ENCODE results near the gene KRTAP4-2. TPM values are rescaled to one million over a fixed set of nuclear protein-coding genes. Genes with fewer than 3 reads are reported as not detected.
"Not testable (repeated sequence)": the region's sequence is repeated elsewhere in the genome, so short reads cannot be mapped to it uniquely, and the experiment has no call there.

The KRTAP4-2 gene
- not detected for total RNA-seq
- polyA plus RNA-seq = not detected
- long read RNA-seq, donor 1 = 0 reads
- long read RNA-seq, donor 2 = 0 reads
- long read RNA-seq, donor 3 = 0 reads

DNA sequence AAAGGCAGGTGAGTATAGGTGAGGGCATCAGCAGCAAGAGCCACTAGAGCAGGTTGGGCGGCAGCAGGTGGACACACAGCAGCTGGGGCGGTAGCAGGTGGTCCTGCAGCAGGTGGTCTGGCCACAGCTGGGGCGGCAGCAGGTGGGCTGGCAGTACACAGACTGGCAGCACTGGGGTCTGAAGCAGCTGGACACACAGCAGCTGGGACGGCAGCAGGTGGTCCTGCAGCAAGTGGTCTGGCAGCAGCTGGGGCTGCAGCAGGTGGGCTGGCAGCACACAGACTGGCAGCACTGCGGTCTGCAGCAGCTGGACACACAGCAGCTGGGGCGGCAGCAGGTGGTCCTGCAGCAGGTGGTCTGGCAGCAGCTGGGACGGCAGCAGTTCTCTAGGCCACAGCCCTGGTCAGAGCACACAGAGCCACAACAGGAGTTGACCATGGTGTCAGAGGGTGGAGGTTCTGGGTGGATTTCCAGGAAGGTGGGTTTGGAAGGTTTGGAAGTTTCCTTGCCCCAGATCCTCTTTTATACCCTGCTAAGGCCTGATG lies at the start of gene KRTAP4-2:
Gene KRTAP4-2 (minus strand): TSS at position 495 of the 545 bp plus-strand sequence. CDS start 57 bp downstream, at position 438.
- Histone ChIP-seq H3K9me3 (no peaks in the 10 kb centered on the region), H3K4me1 (no peaks in the 10 kb centered on the region), H3K27me3 (peaks cover 0 to 10% (median 0%) of the 10 kb centered on the region in 9 donors), H3K27ac (no peak within 1 kb of the TSS), H3K4me3 (no peak within 1 kb of the TSS), H3K36me3 (no peaks in the 10 kb centered on the region)
- intact Hi-C loops (cut with DNase I) = no loop called here
- TF ChIP-seq, protein P1, sequence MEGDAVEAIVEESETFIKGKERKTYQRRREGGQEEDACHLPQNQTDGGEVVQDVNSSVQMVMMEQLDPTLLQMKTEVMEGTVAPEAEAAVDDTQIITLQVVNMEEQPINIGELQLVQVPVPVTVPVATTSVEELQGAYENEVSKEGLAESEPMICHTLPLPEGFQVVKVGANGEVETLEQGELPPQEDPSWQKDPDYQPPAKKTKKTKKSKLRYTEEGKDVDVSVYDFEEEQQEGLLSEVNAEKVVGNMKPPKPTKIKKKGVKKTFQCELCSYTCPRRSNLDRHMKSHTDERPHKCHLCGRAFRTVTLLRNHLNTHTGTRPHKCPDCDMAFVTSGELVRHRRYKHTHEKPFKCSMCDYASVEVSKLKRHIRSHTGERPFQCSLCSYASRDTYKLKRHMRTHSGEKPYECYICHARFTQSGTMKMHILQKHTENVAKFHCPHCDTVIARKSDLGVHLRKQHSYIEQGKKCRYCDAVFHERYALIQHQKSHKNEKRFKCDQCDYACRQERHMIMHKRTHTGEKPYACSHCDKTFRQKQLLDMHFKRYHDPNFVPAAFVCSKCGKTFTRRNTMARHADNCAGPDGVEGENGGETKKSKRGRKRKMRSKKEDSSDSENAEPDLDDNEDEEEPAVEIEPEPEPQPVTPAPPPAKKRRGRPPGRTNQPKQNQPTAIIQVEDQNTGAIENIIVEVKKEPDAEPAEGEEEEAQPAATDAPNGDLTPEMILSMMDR (IDR thresholded peaks at IDR 0.05) = no peak
- no peak for TF ChIP-seq POLR2A (IDR thresholded peaks at IDR 0.05)
- WGBS, 4 donors = 81 to 89% (median 84%) methylated on average over 7 of the region's 7 CpGs
- DNase-seq = no peak
- ATAC-seq = no peak

DNA sequence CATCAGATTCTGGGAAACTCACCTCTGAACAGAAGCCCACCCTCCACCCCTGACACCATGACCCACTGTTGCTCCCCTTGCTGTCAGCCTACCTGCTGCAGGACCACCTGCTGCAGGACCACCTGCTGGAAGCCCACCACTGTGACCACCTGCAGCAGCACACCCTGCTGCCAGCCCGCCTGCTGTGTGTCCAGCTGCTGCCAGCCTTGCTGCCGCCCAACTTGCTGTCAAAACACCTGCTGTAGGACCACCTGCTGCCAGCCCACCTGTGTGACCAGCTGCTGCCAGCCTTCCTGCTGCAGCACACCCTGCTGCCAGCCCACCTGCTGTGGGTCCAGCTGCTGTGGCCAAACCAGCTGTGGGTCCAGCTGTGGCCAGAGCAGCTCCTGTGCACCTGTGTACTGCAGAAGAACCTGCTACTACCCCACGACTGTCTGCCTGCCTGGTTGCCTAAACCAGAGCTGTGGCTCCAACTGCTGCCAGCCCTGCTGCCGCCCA lies 48.6 kb upstream of the KRTAP4-2 start, which contains the start of gene KRTAP9-2:
Gene KRTAP9-2 (plus strand): TSS at position 51 of the 498 bp plus-strand sequence. CDS start 7 bp downstream, at position 58.
- H3K27ac ChIP-seq; H3K4me3 ChIP-seq; ATAC-seq; H3K4me1 ChIP-seq; H3K9me3 ChIP-seq; H3K36me3 ChIP-seq; DNase-seq; intact Hi-C loops (cut with DNase I): not testable (repeated sequence)
- H3K27me3 ChIP-seq = peaks cover 0 to 20% (median 0%) of the 10 kb centered on the region in 9 donors
- 41 to 70% (median 60%) methylated on average over 2 to 3 of the region's 4 CpGs; no CpG with 5 or more reads in 1 of the 4 donors for WGBS, 4 donors

DNA sequence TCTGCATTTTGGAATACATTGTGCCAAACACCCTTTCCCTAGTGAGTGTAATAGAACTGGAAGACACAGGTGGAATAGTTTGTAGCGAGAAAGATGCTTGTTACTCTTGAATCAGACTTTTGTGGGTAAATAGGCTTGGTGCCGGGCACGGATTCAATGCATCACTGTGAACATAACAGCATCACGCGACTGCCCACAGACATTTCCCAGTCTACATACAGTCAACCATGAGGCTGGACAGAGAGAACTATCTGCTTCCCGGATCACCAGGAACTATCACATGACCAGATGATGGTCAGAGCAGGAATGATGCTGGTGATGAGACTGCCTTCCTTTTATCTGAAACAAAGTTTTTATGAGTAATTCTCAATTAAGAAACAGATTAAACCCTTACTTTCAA lies 48.0 kb upstream of the KRTAP4-2 start:
- TF ChIP-seq, protein P1 (IDR thresholded peaks at IDR 0.05) = no peak
- TF ChIP-seq POLR2A (IDR thresholded peaks at IDR 0.05) = no peak
- H3K4me3 ChIP-seq = no peak overlapping the region
- no peaks in the 10 kb centered on the region for H3K9me3 ChIP-seq
- no peak for DNase-seq
- H3K27ac ChIP-seq = no peak overlapping the region
- H3K36me3 ChIP-seq = no peaks in the 10 kb centered on the region
- ATAC-seq = no peak
- no peaks in the 10 kb centered on the region for H3K4me1 ChIP-seq
- 92 to 95% (median 92%) methylated on average over 6 of the region's 6 CpGs for WGBS, 4 donors
- intact Hi-C loops (cut with DNase I) = no loop called here
- H3K27me3 ChIP-seq = peaks cover 0 to 17% (median 0%) of the 10 kb centered on the region in 9 donors

DNA sequence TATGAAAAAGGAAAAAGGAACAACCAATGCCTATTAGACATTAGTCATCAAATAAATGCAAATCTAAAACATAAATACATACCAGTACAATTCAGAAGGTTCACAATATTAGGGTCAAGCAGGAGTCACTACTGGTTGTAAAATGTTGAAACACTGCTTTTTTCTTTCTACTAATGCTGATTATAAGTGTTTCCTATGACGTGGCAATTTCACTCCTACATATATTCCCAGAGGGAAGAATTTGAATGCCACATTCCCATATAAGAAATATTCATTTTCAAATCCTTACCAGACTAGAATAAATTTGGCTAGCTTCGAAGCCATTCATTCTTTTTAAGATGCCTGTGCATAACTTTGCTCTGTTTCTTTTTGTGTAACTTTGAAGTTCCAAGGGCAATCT lies 45.8 kb upstream of the KRTAP4-2 start:
- Histone ChIP-seq H3K27me3 (peaks cover 0 to 11% (median 0%) of the 10 kb centered on the region in 9 donors), H3K4me1 (no peaks in the 10 kb centered on the region), H3K36me3 (no peaks in the 10 kb centered on the region), H3K27ac (no peak overlapping the region), H3K9me3 (peaks cover 0 to 5% (median 0%) of the 10 kb centered on the region in 12 donors), H3K4me3 (no peak overlapping the region)
- 55 to 66% (median 58%) methylated on average over 2 of the region's 2 CpGs for WGBS, 4 donors
- intact Hi-C loops (cut with DNase I) = no loop called here
- TF ChIP-seq, protein P1 (IDR thresholded peaks at IDR 0.05) = no peak
- TF ChIP-seq POLR2A (IDR thresholded peaks at IDR 0.05) = no peak
- ATAC-seq = no peak
- DNase-seq = no peak

Data from heart left ventricle (tissue), 16 donors.